AG04449 (cell line): ENCODE data around the gene CYTH4.

Source experiments
- CTCF ChIA-PET: fragments of 350-600 bp; formaldehyde crosslinking; extraction: SDS; loops from one replicate; lab custom pipeline; 2021; ENCODE audit warnings: antibody characterized with exemption; lab: Yijun Ruan, JAX
- POLR2A ChIA-PET: fragments of 400-600, 350-600 bp; formaldehyde crosslinking; extraction: SDS; loops from one replicate; lab custom pipeline; 2020; ENCODE audit warnings: antibody characterized with exemption, inconsistent platforms; lab: Yijun Ruan, JAX
- DNase-seq: peaks from one replicate; pipeline ENCODE4 v3.0.0-alpha.2; 2010; ENCODE audit warnings: low read depth, low spot score
- H3K4me3 ChIP-seq: 2 replicates; pipeline ENCODE4 v1.5.1; 2011; ENCODE audit warnings: low read depth, mild to moderate bottlenecking, control low read depth, low read length
- TF ChIP-seq, protein P1 (sequence below): IDR thresholded peaks from one replicate; pipeline ENCODE4 v1.5.1; 2011; ENCODE audit warnings: mild to moderate bottlenecking, moderate library complexity, low read length, control low read depth, inconsistent platforms; ENCODE audit not compliant: insufficient read depth; ENCODE audit errors: missing control alignments

The CYTH4 gene

DNA sequence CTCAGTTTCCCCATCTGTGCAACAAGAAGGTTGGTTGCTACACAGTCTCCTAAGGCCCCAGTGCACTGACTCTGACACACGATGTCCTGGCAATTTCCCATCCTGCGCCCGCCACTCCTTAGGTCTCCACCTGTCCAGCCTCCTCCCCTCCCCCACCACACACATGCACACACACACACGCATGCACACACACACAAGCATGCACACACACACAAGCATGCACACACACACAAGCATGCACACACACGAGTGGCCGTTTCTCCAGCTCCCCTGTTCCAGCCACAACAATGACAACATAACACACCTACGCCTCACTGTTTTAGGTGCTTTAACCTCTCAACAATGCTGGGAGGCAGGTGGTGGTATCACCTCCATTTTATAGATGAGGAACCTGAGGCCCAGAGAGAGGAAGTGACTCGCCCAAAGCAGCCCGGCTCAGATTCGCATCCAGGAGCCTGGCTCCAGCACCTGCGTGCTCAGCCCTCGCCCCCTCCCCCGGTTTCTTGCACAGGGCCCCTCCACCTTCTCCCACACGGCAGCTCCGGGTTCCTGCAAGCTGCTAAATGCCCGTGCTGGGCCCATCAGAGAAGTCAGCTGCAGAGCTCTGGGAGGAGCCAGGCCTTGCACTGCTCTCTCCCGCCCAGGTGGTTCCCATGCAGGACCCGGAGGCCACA lies 13.0 kb downstream of the CYTH4 start:
- TF ChIP-seq, protein P1, sequence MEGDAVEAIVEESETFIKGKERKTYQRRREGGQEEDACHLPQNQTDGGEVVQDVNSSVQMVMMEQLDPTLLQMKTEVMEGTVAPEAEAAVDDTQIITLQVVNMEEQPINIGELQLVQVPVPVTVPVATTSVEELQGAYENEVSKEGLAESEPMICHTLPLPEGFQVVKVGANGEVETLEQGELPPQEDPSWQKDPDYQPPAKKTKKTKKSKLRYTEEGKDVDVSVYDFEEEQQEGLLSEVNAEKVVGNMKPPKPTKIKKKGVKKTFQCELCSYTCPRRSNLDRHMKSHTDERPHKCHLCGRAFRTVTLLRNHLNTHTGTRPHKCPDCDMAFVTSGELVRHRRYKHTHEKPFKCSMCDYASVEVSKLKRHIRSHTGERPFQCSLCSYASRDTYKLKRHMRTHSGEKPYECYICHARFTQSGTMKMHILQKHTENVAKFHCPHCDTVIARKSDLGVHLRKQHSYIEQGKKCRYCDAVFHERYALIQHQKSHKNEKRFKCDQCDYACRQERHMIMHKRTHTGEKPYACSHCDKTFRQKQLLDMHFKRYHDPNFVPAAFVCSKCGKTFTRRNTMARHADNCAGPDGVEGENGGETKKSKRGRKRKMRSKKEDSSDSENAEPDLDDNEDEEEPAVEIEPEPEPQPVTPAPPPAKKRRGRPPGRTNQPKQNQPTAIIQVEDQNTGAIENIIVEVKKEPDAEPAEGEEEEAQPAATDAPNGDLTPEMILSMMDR, result no peak
- CTCF ChIA-PET, result interaction anchor here (1.4 to 2.3 kb wide), 2 partner anchors 10 to 35 kb away, joined by 3 to 16 read pairs; no protein-coding TSS in a partner anchor
- POLR2A ChIA-PET, result no interaction called here
- H3K4me3 ChIP-seq, result no peak overlapping the region
- DNase-seq, result no peak

DNA sequence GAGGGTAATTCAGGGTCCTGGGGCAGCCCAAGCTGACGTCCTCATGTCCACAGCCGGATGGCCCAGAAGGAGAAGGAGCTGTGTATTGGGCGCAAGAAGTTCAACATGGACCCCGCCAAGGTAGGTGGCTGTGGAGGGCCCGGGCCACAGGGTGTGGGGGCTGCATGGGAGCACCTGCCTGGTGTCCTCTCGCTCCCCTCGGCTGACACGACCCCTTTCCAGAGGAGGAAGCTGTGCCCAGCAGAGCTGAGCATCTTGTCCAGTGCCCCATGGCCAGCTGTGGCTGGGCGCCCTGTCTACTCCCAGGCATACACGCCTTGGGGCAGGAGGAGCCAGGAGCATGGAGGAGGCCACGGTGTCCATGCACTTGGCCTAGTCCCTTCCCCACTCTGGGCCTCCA lies 13.6 kb downstream of the CYTH4 start:
- CTCF ChIA-PET, result interaction anchor here (1.4 to 2.3 kb wide), 3 partner anchors 9 to 36 kb away, joined by 3 to 16 read pairs (median 4); no protein-coding TSS in a partner anchor
- no peak overlapping the region for H3K4me3 ChIP-seq
- POLR2A ChIA-PET, result no interaction called here
- TF ChIP-seq, protein P1, result no peak
- no peak for DNase-seq

DNA sequence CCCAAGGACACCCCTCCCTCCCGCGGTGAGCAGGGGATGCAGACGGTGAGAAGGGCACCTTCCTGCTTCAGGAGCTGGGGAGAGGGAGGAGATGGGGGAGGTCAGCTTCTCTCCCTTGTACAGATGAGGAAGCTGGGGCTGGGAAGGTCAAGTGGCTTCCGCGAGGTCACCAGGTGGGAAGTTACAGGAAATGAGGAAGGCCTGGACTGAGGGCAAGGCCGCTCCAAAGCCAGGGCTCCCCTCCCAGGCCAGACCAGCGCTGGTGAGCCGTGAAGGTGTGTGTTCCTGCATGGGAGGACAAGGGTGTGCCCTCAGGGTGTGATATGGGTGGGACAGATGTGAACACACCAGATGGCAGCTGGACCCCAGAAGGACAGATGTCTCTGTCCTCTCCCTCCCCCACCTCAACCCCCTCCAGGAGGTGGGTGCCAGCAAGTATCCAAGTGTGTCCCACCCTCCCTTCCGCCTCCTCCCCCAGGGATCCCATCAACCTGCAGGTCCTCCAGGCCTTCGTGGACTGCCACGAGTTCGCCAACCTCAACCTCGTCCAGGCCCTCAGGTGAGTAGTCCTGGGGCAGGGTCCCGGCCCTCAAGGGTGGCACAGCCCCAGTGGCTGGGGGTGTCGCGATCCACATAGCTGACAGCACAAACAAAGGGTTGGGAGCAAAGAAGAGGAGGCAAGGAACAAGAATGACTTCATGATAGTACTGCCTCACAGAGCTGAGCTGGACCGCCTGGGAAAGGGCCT lies 16.6 kb downstream of the CYTH4 start:
- DNase-seq, result no peak
- CTCF ChIA-PET, result interaction anchor here (1.2 to 2.9 kb wide), 5 partner anchors 17 to 158 kb away, joined by 3 to 16 read pairs (median 5); no protein-coding TSS in a partner anchor
- TF ChIP-seq, protein P1, result no peak
- H3K4me3 ChIP-seq, result no peak overlapping the region
- POLR2A ChIA-PET, result no interaction called here

DNA sequence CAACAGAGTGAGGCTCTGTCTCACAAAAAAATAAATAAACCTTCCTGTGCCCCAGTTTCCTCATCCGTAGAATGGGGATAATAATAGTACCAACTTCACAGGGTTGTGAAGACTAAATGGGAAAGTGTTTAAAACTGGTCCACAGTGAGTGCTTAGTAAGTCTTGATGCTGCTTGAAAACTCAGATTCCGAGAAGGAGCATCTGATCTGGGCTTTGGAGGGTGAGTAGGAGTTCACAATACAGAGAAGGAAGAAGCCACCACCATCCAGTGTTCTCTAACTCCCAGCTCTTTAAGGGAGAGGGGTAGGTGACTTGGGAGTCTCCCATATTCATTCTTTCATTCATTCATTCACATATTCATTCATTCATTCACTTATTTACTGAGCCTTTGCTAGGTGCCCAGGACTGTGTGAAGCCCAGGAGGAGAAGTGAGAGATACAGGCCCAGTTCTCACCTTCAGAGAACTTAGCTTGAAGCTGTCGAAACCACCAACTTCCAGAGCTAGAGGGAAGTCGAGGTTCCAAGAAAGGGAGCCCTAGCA lies 17.7 kb downstream of the CYTH4 start:
- H3K4me3 ChIP-seq, result no peak overlapping the region
- ChIA-PET CTCF (interaction anchor here (1.2 to 2.9 kb wide), 5 partner anchors 16 to 157 kb away, joined by 3 to 16 read pairs (median 5); no protein-coding TSS in a partner anchor), POLR2A (no interaction called here)
- no peak for DNase-seq
- TF ChIP-seq, protein P1, result no peak

DNA sequence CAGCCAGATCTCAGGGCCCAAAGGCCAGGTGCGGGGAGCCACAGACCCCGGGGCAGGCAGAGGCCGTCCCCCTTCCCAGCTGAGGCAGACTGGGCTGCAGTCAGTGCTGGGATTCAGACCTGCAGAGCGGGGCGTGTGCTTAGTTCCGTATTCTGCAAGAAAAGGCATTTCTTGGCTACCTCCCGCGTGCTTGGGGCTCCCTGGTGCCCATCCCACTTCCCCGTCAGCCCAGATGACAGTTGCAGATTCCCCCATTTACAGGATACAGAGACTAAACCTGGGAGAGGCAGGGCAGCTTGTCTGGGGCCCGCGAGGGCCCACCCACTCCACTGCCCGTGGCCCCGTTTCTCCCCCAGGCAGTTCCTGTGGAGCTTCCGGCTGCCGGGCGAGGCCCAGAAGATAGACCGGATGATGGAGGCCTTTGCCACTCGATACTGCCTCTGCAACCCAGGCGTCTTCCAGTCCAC lies 18.3 kb downstream of the CYTH4 start:
- no peak overlapping the region for H3K4me3 ChIP-seq
- POLR2A ChIA-PET, result no interaction called here
- DNase-seq, result no peak
- TF ChIP-seq, protein P1, result no peak
- CTCF ChIA-PET, result interaction anchor here (1.5 to 2.9 kb wide), 2 partner anchors 40 to 63 kb away, joined by 4 to 16 read pairs; no protein-coding TSS in a partner anchor
